Measurements from ENCODE around the gene CACNA1C. TPM values are rescaled to one million over a fixed set of nuclear protein-coding genes. Genes with fewer than 3 reads are reported as not detected.

The CACNA1C gene
- total RNA-seq, 4 donors from 2014 or later, result 2.9 to 5.3 (median 4.3) TPM

- TF ChIP-seq CTCF (IDR thresholded peaks at IDR 0.05; ENCODE audit: low read depth), result no peak
Observed at GRCh38 chr12:2739832-2740641, 687.2 kb downstream of the CACNA1C start.

- no peak for TF ChIP-seq CTCF (IDR thresholded peaks at IDR 0.05; ENCODE audit: low read depth)
Observed at GRCh38 chr12:2743478-2743877, 690.7 kb downstream of the CACNA1C start.

- no peak for TF ChIP-seq CTCF (IDR thresholded peaks at IDR 0.05; ENCODE audit: low read depth)
Observed at GRCh38 chr12:2745655-2746054, 692.9 kb downstream of the CACNA1C start.

Other genes with a start within 250 kb of the CACNA1C start
- not detected for gene LRTM2, start 232.4 kb upstream of the CACNA1C start, total RNA-seq
- 10 to 100 TPM in 2 of 4 donors, 1 to 10 TPM in 2; 3.3 to 29.1 (median 11.5) TPM for gene CACNA2D4, start 134.3 kb upstream of the CACNA1C start, total RNA-seq
- gene DCP1B, start 48.5 kb upstream of the CACNA1C start, total RNA-seq, result 10 to 100 TPM; 12.4 to 13.2 (median 12.9) TPM